ENCODE data around the gene LRRC25.

- TF ChIP-seq POLR2A (IDR thresholded peaks at IDR 0.05) (no peak), CTCF (IDR thresholded peaks at IDR 0.05) (no peak), POLR2AphosphoS5 (IDR thresholded peaks at IDR 0.05) (no peak)
Observed at GRCh38 chr19:18345296-18345695, 52.1 kb downstream of the LRRC25 start.

All from prostate gland (tissue), 2 donors.